GM18907 (cell line): ENCODE data around the gene CAMTA1.

Experiments used
- ATAC-seq: cut with Tn5 transposase; IDR thresholded peaks from one replicate; pipeline ENCODE4 v1.9.1; 2021; ENCODE audit warnings: mild to moderate bottlenecking, moderate library complexity; ENCODE audit not compliant: unreplicated experiment

CAMTA1 gene

GRCh38 chr1:7528386-7529198 lies 743.3 kb downstream of the CAMTA1 start:
- ATAC-seq, result no peak

- ATAC-seq, result no peak
Measured at GRCh38 chr1:7529917-7530316, 744.7 kb downstream of the CAMTA1 start.

- no peak for ATAC-seq
Measured at GRCh38 chr1:7531562-7532340, 746.5 kb downstream of the CAMTA1 start.

- no peak for ATAC-seq
Measured at GRCh38 chr1:7533006-7533405, 747.8 kb downstream of the CAMTA1 start.

- no peak for ATAC-seq
Measured at GRCh38 chr1:7534061-7534825, 749.0 kb downstream of the CAMTA1 start.

- no peak for ATAC-seq
Measured at GRCh38 chr1:7535016-7535415, 749.8 kb downstream of the CAMTA1 start.

- ATAC-seq, result no peak
Measured at GRCh38 chr1:7535934-7536878, 751.0 kb downstream of the CAMTA1 start.

- no peak for ATAC-seq
Measured at GRCh38 chr1:7536891-7537591, 751.8 kb downstream of the CAMTA1 start.

GRCh38 chr1:7538033-7538432 lies 752.8 kb downstream of the CAMTA1 start:
- no peak for ATAC-seq

- no peak for ATAC-seq
Measured at GRCh38 chr1:7538849-7539768, 753.9 kb downstream of the CAMTA1 start.

GRCh38 chr1:7539769-7540175 lies 754.5 kb downstream of the CAMTA1 start:
- no peak for ATAC-seq

GRCh38 chr1:7540816-7541215 lies 755.6 kb downstream of the CAMTA1 start:
- no peak for ATAC-seq

- ATAC-seq, result no peak
Measured at GRCh38 chr1:7541629-7542028, 756.4 kb downstream of the CAMTA1 start.

GRCh38 chr1:7543718-7544090 lies 758.5 kb downstream of the CAMTA1 start:
- no peak for ATAC-seq

- ATAC-seq, result no peak
Measured at GRCh38 chr1:7549277-7550161, 764.3 kb downstream of the CAMTA1 start.

- no peak for ATAC-seq
Measured at GRCh38 chr1:7550261-7550865, 765.1 kb downstream of the CAMTA1 start.

- no peak for ATAC-seq
Measured at GRCh38 chr1:7550981-7551380, 765.7 kb downstream of the CAMTA1 start.
